Stimulated activated CD4-positive, alpha-beta T cell treated with anti-CD3 and anti-CD28 coated beads, Interleukin-1b, Interleukin-23, amount 100 ng/mL, for 4 hours (primary cell): ENCODE results near the gene FAM174C.
A peak's percentile ranks its signal among the peaks of the same experiment; 100 is the strongest.

ENCODE experiments used
- DNase-seq, 2 donors: peaks; one replicate each; pipeline ENCODE4 v3.0.0-alpha.2; 2020; ENCODE audit warnings: low read depth in 2 of 2

Gene FAM174C

GRCh38 chr19:1275260-1275975 is at the start of gene FAM174C:
TSS of gene FAM174C (plus strand) at chr19:1275530. CDS start at chr19:1275550, 20 bp downstream.
- DNase-seq, result peak; percentile 94 to 96

DNA sequence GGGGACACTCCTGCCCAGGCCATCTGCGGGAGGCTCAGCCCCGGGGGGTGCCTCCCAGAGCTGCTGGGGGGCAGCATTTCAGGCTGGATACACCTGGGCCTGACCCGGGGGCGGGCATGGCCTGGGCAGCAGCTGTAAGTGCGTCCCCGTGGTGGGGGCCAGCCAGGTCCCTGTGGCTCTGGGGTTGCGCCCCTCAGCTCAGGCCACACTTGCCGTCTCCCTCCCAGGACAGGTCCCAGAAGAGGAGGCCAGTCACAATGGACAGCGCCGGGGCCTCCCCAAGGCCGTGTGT is 49.2 kb upstream of the FAM174C start:
- DNase-seq, result no peak

- no peak for DNase-seq
Measured at GRCh38 chr19:1226522-1227303, 48.6 kb upstream of the FAM174C start.

DNA sequence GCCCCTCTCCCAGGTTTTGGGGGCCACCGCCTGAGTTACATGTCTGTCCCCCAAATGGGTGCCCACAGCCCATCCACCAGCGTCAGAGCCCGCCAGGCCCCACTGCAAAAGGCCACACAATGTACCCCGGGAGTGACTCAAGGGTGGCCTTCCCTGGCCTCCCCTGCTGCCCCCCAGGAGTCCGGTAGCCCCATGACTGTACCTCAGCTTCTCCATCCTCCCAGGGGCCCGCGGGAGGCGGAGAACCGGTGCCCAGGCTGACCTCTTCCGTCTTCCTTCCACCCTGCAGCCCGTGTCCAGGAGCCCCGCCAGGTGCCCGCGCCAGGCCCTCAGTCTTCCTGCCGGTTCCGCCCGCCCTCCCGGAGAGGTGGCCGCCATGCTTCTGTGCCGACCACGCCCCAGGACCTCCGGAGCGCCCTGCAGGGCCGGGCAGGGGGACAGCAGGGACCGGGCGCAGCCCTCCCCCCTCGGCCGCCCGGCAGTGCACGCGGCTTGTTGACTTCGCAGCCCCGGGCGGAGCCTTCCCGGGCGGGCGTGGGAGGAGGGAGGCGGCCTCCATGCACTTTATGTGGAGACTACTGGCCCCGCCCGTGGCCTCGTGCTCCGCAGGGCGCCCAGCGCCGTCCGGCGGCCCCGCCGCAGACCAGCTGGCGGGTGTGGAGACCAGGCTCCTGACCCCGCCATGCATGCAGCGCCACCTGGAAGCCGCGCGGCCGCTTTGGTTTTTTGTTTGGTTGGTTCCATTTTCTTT is 47.9 kb upstream of the FAM174C start:
- no peak for DNase-seq

- no peak for DNase-seq
Measured at GRCh38 chr19:1228161-1228957, 47.0 kb upstream of the FAM174C start.

DNA sequence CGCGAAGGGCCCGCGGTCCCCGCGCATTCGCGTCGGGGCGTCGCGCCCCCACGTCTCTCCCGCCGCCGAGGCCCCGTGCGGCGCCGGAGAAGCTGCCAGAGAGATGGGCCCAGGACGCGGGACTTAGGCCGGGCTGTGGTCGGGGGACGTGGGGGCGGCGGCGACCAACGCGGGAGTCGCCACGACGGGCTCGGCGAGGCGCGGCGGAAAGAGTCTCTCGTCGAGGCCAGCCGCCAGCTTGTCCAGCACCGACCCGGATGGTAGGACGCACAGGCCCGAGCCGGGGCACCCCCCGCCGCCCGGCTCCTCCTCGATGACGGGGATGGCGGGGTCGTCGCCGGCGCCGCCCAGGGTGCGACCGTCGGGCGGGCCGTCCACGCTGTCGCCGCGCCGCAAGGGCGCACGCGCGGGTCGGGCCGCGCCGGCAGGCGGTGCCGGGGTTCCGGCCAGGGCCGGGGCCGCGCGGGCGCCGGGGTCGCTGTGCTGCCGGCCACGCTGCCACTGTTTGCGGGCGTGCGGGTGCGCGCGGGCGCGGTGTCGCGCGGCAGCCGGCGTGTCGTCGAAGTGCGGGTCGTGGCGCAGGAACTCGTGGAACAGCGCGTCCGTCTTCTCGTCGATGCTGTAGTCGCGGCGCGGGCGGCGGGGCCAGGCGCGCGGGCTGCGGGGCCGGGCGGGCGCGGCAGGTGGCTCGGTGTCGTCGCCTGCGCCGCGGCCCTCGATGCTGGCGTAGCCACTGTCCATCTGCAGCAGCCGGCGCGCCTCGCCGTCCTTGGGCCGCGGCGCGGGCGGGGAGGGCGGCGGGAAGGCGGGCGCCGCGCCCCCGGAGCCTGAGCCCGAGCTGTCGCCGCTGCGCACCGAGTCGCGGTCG is 46.0 kb upstream of the FAM174C start:
- no peak for DNase-seq

GRCh38 chr19:1229924-1230782 is 45.2 kb upstream of the FAM174C start:
- DNase-seq, result no peak

DNA sequence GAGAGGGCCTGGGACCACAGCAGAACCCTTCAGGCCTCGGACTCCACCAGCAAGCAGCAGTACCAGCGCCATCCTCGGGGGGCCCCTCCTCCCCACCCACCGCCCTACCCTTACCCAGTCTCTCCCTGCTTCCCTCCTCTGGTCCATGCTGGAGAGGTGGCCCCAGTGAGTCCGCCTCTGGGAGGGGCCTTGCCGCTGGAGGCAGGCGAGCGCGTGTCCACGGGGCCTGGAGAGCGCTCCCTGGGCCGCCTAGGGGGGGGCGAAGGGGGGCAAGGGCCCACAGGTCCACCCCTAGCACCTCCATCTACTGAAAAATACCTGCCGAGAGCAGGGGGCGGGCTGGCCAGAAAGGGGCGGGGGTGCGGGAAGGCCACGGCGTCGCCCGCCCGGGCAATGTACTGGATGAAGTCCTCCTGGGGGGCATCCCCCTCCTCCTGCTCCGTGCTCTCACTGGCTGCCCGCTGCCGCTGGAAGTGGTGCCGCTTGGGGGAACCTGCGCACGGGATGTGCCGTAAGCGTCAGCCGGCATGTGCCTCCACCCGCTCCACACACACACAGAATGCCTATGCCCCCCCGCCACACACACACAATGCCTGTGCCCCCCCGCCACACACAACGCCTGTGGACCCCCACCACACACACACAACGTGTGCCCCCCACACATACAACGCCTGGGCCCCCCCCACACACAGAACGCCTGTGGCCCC is 44.4 kb upstream of the FAM174C start:
- DNase-seq, result no peak

- DNase-seq, result no peak
Measured at GRCh38 chr19:1231729-1232637, 43.3 kb upstream of the FAM174C start.

DNA sequence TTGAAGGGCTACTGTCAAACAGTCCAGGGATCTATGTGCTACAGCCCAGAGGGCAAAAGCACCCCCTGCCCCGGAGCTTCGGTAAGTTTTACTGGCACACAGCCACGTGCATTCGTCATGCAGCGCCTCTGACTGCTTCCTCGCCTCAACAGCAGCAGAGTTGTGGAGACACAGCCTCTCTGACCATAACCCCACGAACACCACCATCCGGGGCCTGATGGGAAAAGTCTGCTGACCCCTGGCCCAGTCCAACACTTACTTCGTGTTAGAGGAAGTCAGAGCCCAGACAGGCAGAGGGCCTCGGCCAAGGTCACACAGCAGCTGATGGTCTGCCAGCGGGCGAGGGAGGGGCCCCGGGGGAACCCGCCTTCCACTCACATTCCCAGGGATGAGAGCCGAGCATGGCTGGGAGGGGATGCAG is 42.7 kb upstream of the FAM174C start:
- no peak for DNase-seq

- DNase-seq, result no peak
Measured at GRCh38 chr19:1233115-1233667, 42.1 kb upstream of the FAM174C start.

DNA sequence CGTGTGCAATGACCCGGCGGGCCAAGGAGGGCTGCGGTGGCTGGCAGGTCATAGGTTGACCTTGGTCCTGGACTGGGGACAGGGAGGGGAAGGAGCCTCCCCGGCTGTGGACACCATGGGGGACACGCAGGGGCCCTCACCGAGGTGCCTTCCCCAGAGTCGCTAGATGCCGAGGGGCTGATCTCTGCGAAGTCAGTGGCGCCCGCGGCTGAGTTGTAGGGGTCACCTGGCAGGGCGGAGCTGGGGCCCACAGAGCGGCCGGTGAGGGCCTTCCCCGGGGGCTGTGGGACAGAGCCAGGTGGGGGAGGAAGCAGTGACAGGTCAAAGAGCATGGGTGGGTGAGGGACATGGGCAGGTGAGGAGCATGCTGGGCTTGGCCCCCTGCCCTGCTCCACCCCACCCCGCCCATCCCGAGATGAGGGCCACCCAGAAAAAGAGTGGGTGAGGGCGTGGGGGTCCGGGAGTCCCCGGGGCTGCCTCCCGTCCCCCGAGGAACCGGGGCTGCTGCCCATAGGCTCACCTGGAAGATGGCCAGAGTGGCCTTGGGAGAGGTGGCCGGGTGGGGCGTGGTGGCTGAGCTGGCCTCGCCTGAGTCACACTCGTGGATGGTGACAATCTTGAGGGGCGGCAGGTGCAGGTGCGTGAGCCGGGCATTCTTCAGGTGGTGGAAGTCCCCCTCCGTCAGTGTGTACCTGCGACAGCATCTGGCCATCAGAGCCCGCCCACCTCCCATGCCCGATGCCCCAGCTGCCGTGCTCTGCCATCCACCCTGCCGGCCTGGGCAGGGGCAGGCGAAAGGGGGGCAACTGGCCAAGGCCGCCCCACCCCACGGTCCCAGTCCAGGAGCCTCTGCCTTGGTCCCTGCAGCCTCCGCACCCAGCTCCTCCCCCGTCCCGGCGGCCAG is 41.0 kb upstream of the FAM174C start:
- no peak for DNase-seq

GRCh38 chr19:1234955-1235380 is 40.4 kb upstream of the FAM174C start:
- DNase-seq, result no peak

DNA sequence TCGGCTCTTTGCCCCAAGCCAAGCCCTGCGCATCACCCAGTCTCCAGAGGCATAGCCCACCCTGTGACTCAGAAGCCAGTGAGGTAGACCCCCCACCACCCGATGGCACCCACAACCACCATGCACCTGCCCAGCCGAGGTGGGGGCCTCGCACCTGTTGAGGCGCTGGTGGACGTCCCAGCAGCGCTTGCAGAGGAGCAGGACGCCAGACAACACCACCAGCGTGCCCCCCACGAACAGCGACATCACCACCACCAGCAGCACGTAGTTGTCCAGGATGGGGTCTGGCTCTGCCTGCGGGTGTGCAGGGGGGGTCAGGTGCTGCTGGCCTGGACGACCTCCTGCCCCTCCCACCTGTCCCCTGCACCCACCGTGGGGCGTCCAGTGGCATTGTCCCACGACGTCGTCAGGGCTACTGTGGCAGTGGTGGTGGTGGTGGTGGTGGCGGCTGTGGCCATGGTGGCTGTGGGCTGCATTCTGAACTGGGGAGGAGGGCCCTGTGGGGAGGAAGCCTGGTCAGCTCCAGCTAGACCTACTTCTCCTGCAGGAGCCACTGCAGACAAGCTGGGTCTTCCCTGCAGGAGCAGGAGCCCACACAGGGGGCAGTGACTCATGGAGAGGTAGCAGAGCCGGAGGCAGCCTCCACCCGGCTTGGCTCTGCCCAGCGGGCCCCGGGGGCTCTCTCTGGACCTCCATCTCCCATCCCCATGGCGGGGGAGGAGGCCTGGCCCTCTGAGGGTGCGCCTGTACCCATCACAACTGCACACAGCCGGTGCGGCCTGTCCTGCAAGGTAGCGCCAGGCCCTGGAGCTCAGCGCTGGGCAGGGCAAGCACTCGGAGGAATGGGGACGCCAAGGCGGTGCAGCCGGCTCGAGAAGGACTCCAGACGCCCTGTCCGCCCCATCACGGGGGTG is 39.4 kb upstream of the FAM174C start:
- no peak for DNase-seq

GRCh38 chr19:1236576-1236975 is 38.8 kb upstream of the FAM174C start:
- no peak for DNase-seq
